Ureter (tissue), 1 donor: Measurements from ENCODE around the gene ARHGAP10. TPM values are rescaled to one million over a fixed set of nuclear protein-coding genes. Genes with fewer than 3 reads are reported as not detected.
"Not testable (repeated sequence)": the region's sequence is repeated elsewhere in the genome, so short reads cannot be mapped to it uniquely, and the experiment has no call there.

Source experiments
- DNase-seq: peaks from one replicate; pipeline ENCODE4 v3.0.0-alpha.2; 2020; ENCODE audit warnings: low spot score
- total RNA-seq: library from RNA; stranded (reverse); gene quantifications from one replicate; pipeline ENCODE4 v1.2.4, GENCODE V29; 2023
- donor health status: DM: yes; HTN: yes; CAD: no.

Gene ARHGAP10
- total RNA-seq, 1 donor from 2014 or later: 78.0 TPM

DNA sequence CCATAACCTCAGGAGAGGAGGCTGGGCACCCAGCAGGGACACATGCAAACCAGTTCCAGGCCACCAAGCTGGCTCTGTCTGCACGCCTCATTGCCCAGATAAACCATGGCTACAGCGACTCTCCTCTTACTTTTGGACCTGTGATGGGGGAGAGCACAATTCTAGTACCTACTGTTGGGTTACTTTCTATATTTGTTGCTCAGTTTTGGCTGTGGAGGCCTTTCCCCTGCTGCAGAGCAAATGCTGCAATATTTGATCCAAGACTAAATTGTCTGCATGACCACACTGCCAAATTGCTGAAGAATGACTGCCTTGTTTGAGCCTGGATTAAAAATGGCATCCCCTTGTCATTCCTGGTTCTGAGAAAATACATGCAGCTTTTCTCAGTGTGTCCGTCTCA is 253.5 kb downstream of the ARHGAP10 start:
- DNase-seq: no peak

GRCh38 chr4:147987252-147987651 is 255.4 kb downstream of the ARHGAP10 start:
- DNase-seq: no peak

GRCh38 chr4:147991543-147992283 is 259.8 kb downstream of the ARHGAP10 start:
- DNase-seq: no peak

- no peak for DNase-seq
Measured at GRCh38 chr4:147994076-147994475, 262.2 kb downstream of the ARHGAP10 start.

DNA sequence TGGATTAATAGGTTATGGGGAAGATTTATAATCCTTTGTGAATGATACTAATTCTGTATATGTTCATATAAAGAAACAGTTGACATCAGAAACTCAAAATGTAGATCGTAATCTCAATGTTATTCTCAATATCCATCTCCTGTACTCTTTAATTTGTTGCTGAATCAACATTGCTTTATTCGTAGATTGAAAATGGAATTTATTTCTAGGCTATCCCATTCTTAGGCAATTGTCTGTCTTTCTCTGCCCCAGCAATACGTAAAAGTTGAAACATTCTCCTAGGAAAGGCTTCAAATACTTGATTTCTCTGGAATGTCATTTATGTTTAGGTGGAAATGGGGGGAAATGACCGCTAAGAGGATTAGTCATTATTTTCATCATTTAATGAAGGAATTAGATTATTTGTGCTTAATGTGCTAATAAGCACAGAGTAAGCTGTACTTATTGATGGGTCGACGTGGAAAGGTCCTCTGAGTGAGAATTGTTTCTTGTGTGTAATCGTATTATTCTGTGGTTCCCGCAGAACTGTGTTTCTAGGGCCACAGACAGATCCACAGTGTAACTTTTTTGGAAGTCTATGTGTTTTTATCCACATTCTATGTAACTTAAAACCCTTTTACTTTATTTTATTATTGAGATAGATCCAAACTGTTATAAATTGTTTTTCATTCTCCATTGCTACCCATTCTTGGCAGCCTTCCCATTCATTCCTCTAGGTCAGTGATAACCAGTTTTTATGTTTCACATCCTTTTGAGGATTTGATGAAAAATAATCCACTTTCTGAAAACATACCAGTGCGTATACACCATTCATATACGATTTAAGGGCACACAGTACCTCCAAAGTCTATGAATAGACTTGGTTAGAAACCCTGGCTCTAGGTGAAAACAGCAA is 262.9 kb downstream of the ARHGAP10 start:
- no peak for DNase-seq

- no peak for DNase-seq
Measured at GRCh38 chr4:147996859-147997258, 265.0 kb downstream of the ARHGAP10 start.

DNA sequence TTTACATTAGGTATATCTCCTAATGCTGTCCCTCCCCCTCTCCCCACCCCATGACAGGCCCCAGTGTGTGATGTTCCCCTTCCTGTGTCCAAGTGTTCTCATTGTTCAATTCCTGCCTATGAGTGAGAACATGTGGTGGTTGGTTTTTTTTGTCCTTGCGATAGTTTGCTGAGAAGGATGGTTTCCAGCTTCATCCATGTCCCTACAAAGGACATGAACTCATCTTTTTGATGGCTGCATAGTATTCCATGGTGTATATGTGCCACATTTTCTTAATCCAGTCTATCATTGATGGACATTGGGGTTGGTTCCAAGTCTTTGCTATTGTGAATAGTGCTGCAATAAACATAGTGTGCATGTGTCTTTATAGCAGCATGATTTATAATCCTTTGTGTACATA is 268.1 kb downstream of the ARHGAP10 start:
- not testable (repeated sequence) for DNase-seq

DNA sequence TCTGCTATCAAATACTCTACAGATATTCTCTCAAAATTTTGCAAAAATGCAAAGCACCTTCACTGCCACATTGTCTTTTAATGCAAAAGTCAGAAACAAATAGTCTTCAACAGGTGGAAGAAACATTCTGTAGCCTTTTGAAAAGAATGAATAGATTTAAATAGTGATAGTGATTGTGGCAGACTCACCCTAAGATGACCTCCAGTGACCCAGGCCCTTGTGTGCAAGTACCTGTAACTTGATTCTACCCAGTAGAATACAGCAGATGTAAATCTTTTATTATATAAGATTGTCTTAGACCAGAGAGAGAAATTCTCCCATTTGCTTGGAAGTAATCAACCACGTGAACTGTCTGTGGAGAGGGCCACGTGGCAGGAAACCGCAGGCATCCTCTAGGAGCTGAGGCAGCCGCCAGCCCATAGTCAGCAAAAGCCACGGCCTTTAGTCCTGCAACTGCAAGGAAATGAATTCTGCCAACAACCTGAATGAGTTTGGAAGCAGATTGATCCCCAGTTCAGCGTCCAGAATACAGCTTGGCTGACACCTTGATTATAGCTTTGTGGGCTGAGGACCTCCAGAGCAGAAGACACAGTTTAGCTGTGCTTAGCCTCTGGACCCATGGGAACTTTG is 272.5 kb downstream of the ARHGAP10 start:
- DNase-seq: no peak

DNA sequence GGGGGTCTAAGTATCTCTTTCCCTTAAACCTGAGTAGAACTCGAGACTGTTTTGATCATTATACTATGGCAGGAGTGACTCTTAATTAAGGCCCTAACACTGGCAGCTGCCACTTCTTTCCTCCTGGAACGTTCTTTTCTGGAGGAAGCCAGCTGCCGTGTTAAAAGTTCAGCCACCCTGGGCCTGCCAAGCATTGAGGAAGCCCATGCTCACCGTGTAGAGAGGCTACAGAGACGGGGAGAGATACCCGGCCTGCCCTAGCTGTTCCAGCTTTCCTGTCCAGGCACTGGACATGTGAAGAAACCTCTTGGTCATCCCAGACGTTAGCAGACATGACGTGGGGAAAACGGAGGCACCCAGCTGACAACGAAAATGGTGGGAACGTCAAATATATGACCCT is 274.1 kb downstream of the ARHGAP10 start:
- DNase-seq: no peak

GRCh38 chr4:148007314-148007760 is 275.4 kb downstream of the ARHGAP10 start:
- DNase-seq: no peak

DNA sequence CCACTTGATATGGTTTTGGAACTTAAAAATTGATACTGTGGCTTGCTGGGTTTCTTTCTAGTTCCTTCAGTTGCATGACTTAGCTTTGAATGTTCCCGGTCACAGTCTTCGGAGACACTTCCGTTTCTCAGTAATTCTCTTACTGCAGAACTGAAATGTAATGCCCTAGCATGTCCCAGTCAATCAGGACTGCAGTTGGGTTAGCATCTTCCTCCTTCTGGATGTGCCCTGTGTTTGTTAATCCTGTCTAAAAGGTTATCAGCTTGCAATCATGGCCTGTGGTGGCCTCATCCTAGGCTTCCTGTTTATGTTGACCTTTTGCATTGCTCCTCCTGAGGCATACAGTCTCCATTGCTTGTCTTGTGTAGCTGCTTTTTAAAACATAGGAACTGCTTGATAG is 275.9 kb downstream of the ARHGAP10 start:
- no peak for DNase-seq

DNA sequence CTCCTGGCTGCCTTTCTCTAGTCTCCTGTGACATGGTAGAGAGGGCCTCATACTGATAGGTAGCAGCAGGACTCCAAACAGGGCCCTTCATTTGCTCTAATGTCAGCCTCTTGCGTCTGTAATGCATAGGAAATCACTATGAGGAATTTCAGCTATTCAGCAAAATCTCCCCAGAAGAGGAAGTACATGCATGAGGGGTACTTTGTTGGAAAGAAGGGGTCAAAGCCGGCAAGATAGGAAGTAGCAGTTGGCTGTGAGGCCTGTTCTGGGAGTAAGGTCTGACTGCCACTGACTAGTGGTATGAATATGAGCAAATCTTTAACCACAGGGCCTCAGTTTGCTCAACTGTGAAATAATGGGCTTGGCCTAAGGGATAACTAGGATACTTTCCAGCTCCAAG is 283.2 kb downstream of the ARHGAP10 start:
- DNase-seq: no peak

GRCh38 chr4:148015468-148015867 is 283.6 kb downstream of the ARHGAP10 start:
- DNase-seq: no peak

GRCh38 chr4:148016063-148016637 is 284.3 kb downstream of the ARHGAP10 start:
- no peak for DNase-seq

DNA sequence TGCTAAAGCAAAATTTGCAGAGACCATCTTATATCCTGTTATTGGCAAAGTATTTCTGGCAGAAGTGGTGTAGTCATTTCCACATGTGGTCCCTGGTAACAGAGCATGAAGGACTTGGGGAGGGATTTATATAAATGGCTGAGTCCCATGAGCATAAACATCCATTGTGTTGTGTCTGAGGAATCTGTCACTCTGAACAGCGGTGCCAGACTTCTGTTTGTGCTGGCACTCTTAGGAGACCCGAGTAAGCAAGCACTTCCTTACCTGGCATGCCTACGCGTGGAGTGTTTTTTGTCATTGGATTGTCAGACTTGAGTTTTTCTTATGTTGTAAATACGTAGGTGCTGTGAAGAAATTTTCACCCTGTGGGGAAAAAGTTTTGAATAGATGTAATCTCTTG is 285.9 kb downstream of the ARHGAP10 start:
- DNase-seq: no peak

- DNase-seq: no peak
Measured at GRCh38 chr4:148021686-148022085, 289.8 kb downstream of the ARHGAP10 start.

DNA sequence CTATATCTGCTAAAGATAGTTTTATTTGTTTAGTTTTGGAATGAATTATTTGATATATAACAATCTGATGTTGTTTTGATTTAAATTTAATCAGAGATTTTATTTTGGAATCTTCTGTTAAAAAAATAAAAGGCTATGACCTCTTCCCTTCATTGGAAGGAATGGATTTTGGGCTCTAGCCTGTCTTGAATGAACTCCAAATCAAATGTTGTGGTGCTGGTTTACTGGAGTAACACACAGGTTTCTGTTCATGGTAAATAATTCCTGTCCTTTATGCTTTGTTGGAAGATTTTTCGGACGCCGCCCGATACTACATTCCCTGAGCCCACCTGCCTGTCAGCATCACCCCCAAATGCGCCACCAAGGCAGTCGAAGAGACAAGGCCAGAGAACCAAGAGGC is 291.1 kb downstream of the ARHGAP10 start:
- no peak for DNase-seq

DNA sequence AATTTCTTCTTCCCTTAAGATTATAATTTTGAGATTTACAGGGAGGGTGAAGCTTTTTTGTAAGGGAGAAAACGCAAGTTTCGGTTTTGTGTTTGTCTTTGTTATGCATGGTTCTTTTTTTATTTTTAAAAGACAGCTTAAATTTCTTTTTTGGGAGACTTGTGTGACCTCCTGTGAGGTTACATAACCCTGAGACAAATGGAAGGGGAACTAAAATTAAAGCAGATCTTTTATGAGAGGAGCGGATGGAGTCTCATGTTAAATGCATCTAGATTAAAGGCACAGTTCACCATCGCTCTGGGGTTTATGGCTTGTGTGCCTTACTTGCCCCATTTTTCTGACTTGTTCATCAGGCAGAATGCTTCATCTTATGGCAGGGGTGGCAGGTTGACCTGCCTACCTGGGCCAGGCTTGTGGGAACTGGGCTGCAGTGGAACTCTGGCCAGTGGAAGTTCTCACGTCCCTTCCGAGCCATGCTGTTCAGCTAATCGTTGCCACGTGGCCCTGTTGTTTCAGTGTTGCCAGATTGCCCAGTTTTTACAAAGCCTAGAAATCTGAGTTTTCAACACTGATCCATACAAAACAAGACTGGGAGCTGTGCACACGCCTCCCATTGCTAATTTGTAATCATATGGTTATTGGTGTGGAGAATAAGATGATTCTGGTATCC is 291.8 kb downstream of the ARHGAP10 start:
- no peak for DNase-seq

DNA sequence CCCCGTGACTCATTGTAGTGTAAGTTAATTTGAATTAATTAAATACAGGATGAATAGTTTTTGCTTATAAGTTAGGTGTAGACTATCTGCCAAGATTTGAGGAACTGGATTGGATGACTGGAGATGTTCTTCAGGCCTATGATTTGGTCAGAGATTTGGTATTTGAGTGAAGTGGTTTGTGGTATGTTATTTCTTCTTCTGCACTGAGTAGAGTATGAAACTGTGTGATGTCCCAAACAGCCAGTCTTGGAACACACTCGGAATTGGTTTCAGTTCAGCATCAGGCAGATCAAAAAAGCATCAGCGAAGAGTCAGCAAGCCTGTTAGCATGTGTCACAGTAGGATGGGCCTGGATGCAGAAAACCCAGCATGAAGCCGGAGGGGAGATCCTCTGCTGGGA is 294.1 kb downstream of the ARHGAP10 start:
- DNase-seq: no peak

DNA sequence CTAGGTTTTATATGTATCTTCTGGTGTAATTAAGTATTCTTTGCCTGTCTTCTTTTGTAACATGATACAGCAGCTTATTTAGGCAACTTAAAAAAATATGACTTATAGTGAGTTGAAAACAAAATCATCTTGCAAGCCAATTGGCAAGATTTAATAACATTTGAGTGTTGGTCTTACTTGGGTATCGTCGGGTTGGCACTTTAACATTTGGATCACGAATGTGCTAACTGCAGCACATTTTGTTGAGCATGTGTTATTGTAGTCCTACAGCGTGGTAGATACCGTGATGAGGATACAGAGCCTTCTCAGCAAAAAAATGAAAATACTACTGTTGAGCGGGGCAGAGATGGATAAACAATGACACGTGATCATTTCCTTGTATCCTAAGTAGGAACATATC is 295.3 kb downstream of the ARHGAP10 start:
- DNase-seq: no peak

- DNase-seq: no peak
Measured at GRCh38 chr4:148029781-148030180, 297.9 kb downstream of the ARHGAP10 start.
